Hepatocyte (in vitro differentiated cells): ENCODE data around the gene PLEKHA4.

ENCODE experiments used
- CTCF ChIP-seq: fragments of 200-600 bp; sonication (generic); IDR thresholded peaks from 2 replicates; pipeline ENCODE4 v1.5.1; 2016; ENCODE audit warnings: antibody characterized with exemption, mild to moderate bottlenecking; ENCODE audit not compliant: poor library complexity
- EZH2 ChIP-seq: fragments of 200-600 bp; sonication (generic); IDR thresholded peaks from 2 replicates; pipeline ENCODE4 v1.6.1; 2016; ENCODE audit warnings: antibody characterized with exemption, mild to moderate bottlenecking, borderline replicate concordance

- TF ChIP-seq CTCF (no peak), EZH2 (no peak)
These were observed 13.6 kb upstream of the PLEKHA4 start for GRCh38 chr19:48881741-48882657.
